ENCODE data around the gene CDK9.
A peak's percentile ranks its signal among the peaks of the same experiment; 100 is the strongest.

CDK9 gene

DNA sequence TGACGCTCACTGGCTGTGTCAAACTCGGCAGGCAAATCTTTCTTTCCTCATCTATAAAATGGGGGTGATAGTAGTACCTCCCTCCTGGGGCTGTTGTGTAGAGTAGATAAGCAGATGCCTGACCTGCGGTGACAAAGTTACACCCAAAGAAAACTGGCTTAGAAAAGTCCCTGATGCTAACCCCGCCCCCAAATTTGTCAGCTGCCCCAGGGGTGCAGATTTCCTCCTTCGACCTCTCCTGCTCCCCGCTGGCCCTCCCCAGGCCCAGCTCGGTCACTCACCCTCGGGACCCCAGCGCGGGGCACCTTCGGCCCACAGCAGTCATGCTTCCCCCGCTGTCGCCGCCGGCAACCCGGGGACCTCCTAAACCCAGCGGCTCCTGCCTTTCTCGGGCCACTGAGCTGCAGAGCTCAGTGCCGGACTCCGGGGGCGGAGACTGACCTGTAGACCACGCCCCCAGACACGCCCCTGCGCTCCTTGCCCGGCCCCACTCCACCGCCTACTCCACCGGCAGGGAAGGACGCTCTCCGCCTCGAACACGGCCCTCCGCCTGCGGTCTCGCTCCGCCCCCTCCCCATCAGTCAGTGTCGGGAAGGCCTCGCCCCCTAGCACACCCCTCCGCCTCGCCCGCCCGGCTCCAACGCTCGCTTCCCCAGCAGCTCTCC, 14.8 kb upstream of the CDK9 start:
- H3K4me1 Mint-ChIP-seq = peaks cover 29% of the 10 kb centered on the region

DNA sequence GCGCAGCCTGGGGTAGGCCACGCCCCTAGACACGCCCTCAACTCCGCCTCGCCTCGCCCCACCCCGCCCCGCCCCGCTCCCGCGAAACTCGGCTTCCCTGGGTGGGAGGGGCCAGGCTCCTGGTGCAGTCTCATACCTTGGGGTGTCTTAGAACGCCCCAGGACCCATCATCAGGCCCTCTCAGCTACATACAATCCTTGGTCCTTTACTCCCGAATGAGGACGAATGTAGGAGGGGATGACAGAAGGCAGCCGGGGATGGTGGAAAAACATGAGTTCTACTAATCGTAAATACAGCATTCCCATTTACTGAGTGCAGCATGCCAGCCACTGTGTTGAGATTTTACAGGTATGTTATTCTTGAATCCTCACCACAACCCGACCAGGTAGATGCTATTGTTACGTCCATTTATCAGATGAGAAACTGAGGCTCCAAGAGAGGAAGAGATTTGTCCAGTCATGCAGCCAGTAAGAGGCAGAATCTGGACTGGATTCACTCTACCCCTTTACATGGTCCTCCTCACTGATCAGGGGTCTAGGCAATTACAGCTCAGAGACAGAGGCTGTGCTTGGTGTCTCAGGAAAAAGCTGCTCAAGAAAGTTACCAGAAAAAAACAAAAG, 14.2 kb upstream of the CDK9 start:
- Mint-ChIP-seq H3K27me3 (ENCODE audit: low read depth) (peaks cover 3% of the 10 kb centered on the region), H3K36me3 (ENCODE audit: low read depth) (no peaks in the 10 kb centered on the region), H3K27ac (peak overlapping the region; percentile 35 to 99 (median 87)), H3K4me3 (peak overlapping the region; percentile 83 to 91 (median 86)), H3K9me3 (no peaks in the 10 kb centered on the region), H3K4me1 (peaks cover 29% of the 10 kb centered on the region)
- TF ChIP-seq, protein P1, sequence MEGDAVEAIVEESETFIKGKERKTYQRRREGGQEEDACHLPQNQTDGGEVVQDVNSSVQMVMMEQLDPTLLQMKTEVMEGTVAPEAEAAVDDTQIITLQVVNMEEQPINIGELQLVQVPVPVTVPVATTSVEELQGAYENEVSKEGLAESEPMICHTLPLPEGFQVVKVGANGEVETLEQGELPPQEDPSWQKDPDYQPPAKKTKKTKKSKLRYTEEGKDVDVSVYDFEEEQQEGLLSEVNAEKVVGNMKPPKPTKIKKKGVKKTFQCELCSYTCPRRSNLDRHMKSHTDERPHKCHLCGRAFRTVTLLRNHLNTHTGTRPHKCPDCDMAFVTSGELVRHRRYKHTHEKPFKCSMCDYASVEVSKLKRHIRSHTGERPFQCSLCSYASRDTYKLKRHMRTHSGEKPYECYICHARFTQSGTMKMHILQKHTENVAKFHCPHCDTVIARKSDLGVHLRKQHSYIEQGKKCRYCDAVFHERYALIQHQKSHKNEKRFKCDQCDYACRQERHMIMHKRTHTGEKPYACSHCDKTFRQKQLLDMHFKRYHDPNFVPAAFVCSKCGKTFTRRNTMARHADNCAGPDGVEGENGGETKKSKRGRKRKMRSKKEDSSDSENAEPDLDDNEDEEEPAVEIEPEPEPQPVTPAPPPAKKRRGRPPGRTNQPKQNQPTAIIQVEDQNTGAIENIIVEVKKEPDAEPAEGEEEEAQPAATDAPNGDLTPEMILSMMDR (IDR thresholded peaks at IDR 0.05; ENCODE audit: unreplicated experiment in 3 of 3) = no peak

More for the DNA sequence above, 14.8 kb upstream of the CDK9 start:
- H3K9me3 Mint-ChIP-seq = no peaks in the 10 kb centered on the region
- peaks cover 3% of the 10 kb centered on the region for H3K27me3 Mint-ChIP-seq (ENCODE audit: low read depth)
- peaks cover 4% of the 10 kb centered on the region for H3K36me3 Mint-ChIP-seq (ENCODE audit: low read depth)
- H3K4me3 Mint-ChIP-seq = peak overlapping the region; percentile 83 to 91 (median 86)
- peak overlapping the region; percentile 35 to 99 (median 87) for H3K27ac Mint-ChIP-seq
- TF ChIP-seq, protein P1 (IDR thresholded peaks at IDR 0.05; ENCODE audit: unreplicated experiment in 3 of 3) = no peak

DNA sequence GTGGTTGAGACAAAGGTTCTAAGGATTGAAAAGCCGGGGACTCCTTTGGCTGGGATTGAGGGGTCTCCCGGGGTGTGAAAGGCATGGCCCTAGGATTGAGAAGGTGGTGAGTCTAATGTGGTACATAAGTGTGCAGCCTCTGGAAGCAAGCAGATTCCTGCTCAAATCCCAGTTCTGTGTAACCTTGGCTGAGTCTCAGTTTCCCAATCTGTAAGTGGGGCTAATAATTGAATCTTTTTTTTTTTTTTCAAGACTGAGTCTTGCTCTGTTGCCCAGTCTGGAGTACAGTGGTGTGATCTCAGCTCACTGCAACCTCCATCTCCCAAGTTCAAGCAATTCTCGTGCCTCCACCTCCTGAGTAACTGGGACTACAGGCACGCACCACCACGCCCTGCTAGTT, 13.2 kb upstream of the CDK9 start:
- Mint-ChIP-seq H3K27me3 (ENCODE audit: low read depth) (peaks cover 3% of the 10 kb centered on the region), H3K4me3 (no peak overlapping the region), H3K9me3 (no peaks in the 10 kb centered on the region), H3K27ac (no peak overlapping the region), H3K4me1 (peaks cover 25% of the 10 kb centered on the region), H3K36me3 (ENCODE audit: low read depth) (no peaks in the 10 kb centered on the region)
- TF ChIP-seq, protein P1 (IDR thresholded peaks at IDR 0.05; ENCODE audit: unreplicated experiment in 3 of 3) = no peak

DNA sequence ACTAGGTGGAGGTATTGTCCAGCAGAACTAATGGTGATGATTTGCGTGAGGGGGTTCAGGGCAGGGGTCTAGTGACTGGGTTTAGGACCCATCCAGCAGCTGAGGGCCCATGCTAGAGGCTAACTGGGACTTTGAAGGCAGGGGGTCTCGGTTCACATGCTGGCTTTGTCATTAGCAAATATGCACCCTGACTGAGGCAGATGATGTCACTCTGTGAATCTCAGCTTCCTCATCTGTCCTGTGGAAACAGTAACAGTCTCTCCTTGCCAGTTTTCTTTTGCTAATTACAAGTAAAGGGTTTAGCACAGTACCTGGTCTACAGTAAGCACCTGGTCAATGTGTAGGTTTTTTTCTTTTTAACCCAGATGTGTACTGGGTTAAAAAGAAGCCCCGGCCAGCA, 12.6 kb upstream of the CDK9 start:
- Mint-ChIP-seq H3K4me1 (peaks cover 27% of the 10 kb centered on the region), H3K9me3 (no peaks in the 10 kb centered on the region), H3K36me3 (ENCODE audit: low read depth) (no peaks in the 10 kb centered on the region), H3K4me3 (no peak overlapping the region), H3K27ac (no peak overlapping the region), H3K27me3 (ENCODE audit: low read depth) (peaks cover 3% of the 10 kb centered on the region)
- TF ChIP-seq, protein P1 (IDR thresholded peaks at IDR 0.05; ENCODE audit: unreplicated experiment in 3 of 3) = no peak

DNA sequence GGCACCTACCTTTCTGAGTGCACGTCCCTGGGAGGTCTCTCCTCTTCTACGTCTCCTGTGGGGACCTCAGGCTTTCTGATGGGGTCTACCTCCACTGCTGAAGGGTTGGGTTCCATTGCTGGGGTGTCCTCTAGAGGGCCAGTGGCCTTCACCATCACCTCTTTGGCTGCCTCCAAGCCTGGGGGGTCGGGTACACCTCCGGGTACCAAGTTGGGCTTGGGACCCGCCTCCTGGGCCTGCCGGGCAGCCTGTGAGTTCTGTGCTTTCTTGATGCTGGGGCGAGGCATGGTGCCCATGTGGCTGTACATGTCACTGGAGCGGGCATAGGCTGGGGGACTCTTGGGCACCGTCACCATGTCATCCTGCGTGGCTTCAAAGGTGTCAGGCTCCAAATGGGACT, 11.9 kb upstream of the CDK9 start:
- H3K4me3 Mint-ChIP-seq = peak overlapping the region in 1 of 3 experiments; percentile 47
- no peaks in the 10 kb centered on the region for H3K9me3 Mint-ChIP-seq
- peaks cover 23% of the 10 kb centered on the region for H3K4me1 Mint-ChIP-seq
- peaks cover 3% of the 10 kb centered on the region for H3K27me3 Mint-ChIP-seq (ENCODE audit: low read depth)
- no peaks in the 10 kb centered on the region for H3K36me3 Mint-ChIP-seq (ENCODE audit: low read depth)
- peak overlapping the region in 1 of 3 experiments; percentile 33 for H3K27ac Mint-ChIP-seq
- TF ChIP-seq, protein P1 (IDR thresholded peaks at IDR 0.05; ENCODE audit: unreplicated experiment in 3 of 3) = no peak

Measured in nephron (organoid).